NCI-H2227 treated with DMSO at 0.1 percent for 48 hours (cell line): ENCODE measurements around the gene TSPAN14.

ENCODE experiments used
- DNase-seq: peaks from one replicate; lab custom pipeline; 2025; lab: John Stamatoyannopoulos, UW

TSPAN14 gene

GRCh38 chr10:80455461-80456349, 1.6 kb downstream of the TSPAN14 start:
- DNase-seq, result no peak

GRCh38 chr10:80457554-80458262, 3.6 kb downstream of the TSPAN14 start:
- DNase-seq, result no peak

- no peak for DNase-seq
Observed at GRCh38 chr10:80458263-80458625, 4.1 kb downstream of the TSPAN14 start.

- no peak for DNase-seq
Observed at GRCh38 chr10:80458638-80459037, 4.5 kb downstream of the TSPAN14 start.

GRCh38 chr10:80459047-80459865, 5.1 kb downstream of the TSPAN14 start:
- no peak for DNase-seq

- no peak for DNase-seq
Observed at GRCh38 chr10:80460399-80461207, 6.5 kb downstream of the TSPAN14 start.

GRCh38 chr10:80461208-80462183, 7.4 kb downstream of the TSPAN14 start:
- no peak for DNase-seq

- DNase-seq, result no peak
Observed at GRCh38 chr10:80462299-80462980, 8.3 kb downstream of the TSPAN14 start.

- DNase-seq, result no peak
Observed at GRCh38 chr10:80462981-80463741, 9.1 kb downstream of the TSPAN14 start.

- DNase-seq, result no peak
Observed at GRCh38 chr10:80463868-80464267, 9.8 kb downstream of the TSPAN14 start.

GRCh38 chr10:80464557-80465450, 10.7 kb downstream of the TSPAN14 start:
- DNase-seq, result peak; percentile 18

GRCh38 chr10:80465451-80465835, 11.3 kb downstream of the TSPAN14 start:
- DNase-seq, result no peak

- DNase-seq, result no peak
Observed at GRCh38 chr10:80465839-80466590, 11.9 kb downstream of the TSPAN14 start.

GRCh38 chr10:80466724-80467326, 12.7 kb downstream of the TSPAN14 start:
- no peak for DNase-seq

GRCh38 chr10:80468002-80468401, 13.9 kb downstream of the TSPAN14 start:
- DNase-seq, result no peak

- no peak for DNase-seq
Observed at GRCh38 chr10:80468806-80469421, 14.8 kb downstream of the TSPAN14 start.
